Right renal cortex interstitium (tissue), 3 donors: ENCODE data around the gene ALPG. TPM values are rescaled to one million over a fixed set of nuclear protein-coding genes. Genes with fewer than 3 reads are reported as not detected.
"Not testable (repeated sequence)": the region's sequence is repeated elsewhere in the genome, so short reads cannot be mapped to it uniquely, and the experiment has no call there.

Experiments
- DNase-seq, 3 donors: peaks; one replicate each; pipeline ENCODE4 v3.0.0-alpha.2; 2013; ENCODE audit warnings: low read depth in 3 of 3, low spot score in 2 of 3
- polyA plus RNA-seq, 3 donors: library from polyadenylated mRNA; unstranded; fragments of 120-200 nt; gene quantifications; one replicate each; pipeline ENCODE4 v1.2.1, GENCODE V29; 2013; ENCODE audit not compliant: insufficient read length in 3 of 3

Gene ALPG
- polyA plus RNA-seq, 3 donors, result not detected

GRCh38 chr2:232438951-232439757, 32.5 kb downstream of the ALPG start:
- DNase-seq, result no peak

GRCh38 chr2:232439758-232440135, 33.1 kb downstream of the ALPG start:
- no peak for DNase-seq

- not testable (repeated sequence) for DNase-seq
These were observed 33.8 kb downstream of the ALPG start for GRCh38 chr2:232440220-232441018.

GRCh38 chr2:232441147-232441651, 34.6 kb downstream of the ALPG start:
- DNase-seq, result no peak

- not testable (repeated sequence) for DNase-seq
These were observed 35.3 kb downstream of the ALPG start for GRCh38 chr2:232441922-232442321.

GRCh38 chr2:232442431-232442830, 35.8 kb downstream of the ALPG start:
- DNase-seq, result not testable (repeated sequence)

- not testable (repeated sequence) for DNase-seq
These were observed 36.4 kb downstream of the ALPG start for GRCh38 chr2:232443047-232443446.

GRCh38 chr2:232443669-232444408, 37.2 kb downstream of the ALPG start:
- not testable (repeated sequence) for DNase-seq

GRCh38 chr2:232444409-232445148, 37.9 kb downstream of the ALPG start:
- DNase-seq, result no peak

- DNase-seq, result not testable (repeated sequence)
These were observed 38.7 kb downstream of the ALPG start for GRCh38 chr2:232445149-232445885.

GRCh38 chr2:232446266-232446777, 39.7 kb downstream of the ALPG start:
- DNase-seq, result not testable (repeated sequence)

- DNase-seq, result no peak
These were observed 40.5 kb downstream of the ALPG start for GRCh38 chr2:232447091-232447620.

- DNase-seq, result no peak
These were observed 41.1 kb downstream of the ALPG start for GRCh38 chr2:232447638-232448303.

- no peak for DNase-seq
These were observed 41.7 kb downstream of the ALPG start for GRCh38 chr2:232448304-232448690.

- no peak for DNase-seq
These were observed 43.3 kb downstream of the ALPG start for GRCh38 chr2:232449964-232450363.

GRCh38 chr2:232451645-232452044, 45.0 kb downstream of the ALPG start:
- not testable (repeated sequence) for DNase-seq

GRCh38 chr2:232454630-232455029, 48.0 kb downstream of the ALPG start:
- no peak for DNase-seq

GRCh38 chr2:232455426-232456255, 49.0 kb downstream of the ALPG start, which contains the start of gene ALPI:
Gene ALPI, plus strand, starts transcription at chr2:232456153. Its CDS starts 47 bp downstream, at chr2:232456200.
- DNase-seq, result no peak
